SU-DHL-6 (cell line): ENCODE results near the gene MAPKAPK5.

Experiments
- CTCF ChIP-seq: fragments of 200-600 bp; sonication (generic); IDR thresholded peaks from one replicate; pipeline ENCODE4 v1.5.1; 2017; ENCODE audit warnings: antibody characterized with exemption, mild to moderate bottlenecking, low read length, moderate library complexity; ENCODE audit not compliant: insufficient read depth, poor library complexity, severe bottlenecking
- EZH2phosphoT487 ChIP-seq: fragments of 200-600 bp; sonication (generic), shearing (Covaris generic); conservative IDR thresholded peaks from 2 replicates; pipeline ENCODE4 v1.6.1; 2018; ENCODE audit warnings: mild to moderate bottlenecking, antibody characterized with exemption, low read length, moderate library complexity, mixed read lengths

GRCh38 chr12:111870706-111871105, 28.7 kb downstream of the MAPKAPK5 start:
- TF ChIP-seq CTCF (no peak), EZH2phosphoT487 (no peak)
